PC-3 (cell line): ENCODE results near the gene ADAMTS6. TPM values are rescaled to one million over a fixed set of nuclear protein-coding genes. Genes with fewer than 3 reads are reported as not detected.

Experiments used
- ATAC-seq: fragments of 200-7000 bp; cut with Tn5 transposase; 2 replicates; pipeline ENCODE4 v1.9.1; 2020; ENCODE audit warnings: mild to moderate bottlenecking, moderate library complexity
- BruUV-seq: library from RNA; stranded (reverse); fragments of 400-500 nt; replicated peaks from 2 replicates; lab custom pipeline; 2021; lab: Mats Ljungman, UMichigan
- CTCF ChIA-PET: fragments of 300-600 bp; sonication (Branson Sonifier 250); formaldehyde crosslinking; loops from one replicate; lab custom pipeline; 2022; ENCODE audit warnings: antibody characterized with exemption; lab: Charles Lee
- POLR2A ChIA-PET: fragments of 300-600 bp; sonication (Branson Sonifier 250); formaldehyde crosslinking; loops from one replicate; lab custom pipeline; 2022; ENCODE audit warnings: antibody characterized with exemption; ENCODE audit not compliant: unreplicated experiment; lab: Charles Lee
- DNase-seq: peaks from one replicate; pipeline ENCODE4 v3.0.0-alpha.2; 2015
- H2AFZ ChIP-seq: fragments of 300-600 bp; sonication (generic); 2 replicates; pipeline ENCODE4 v1.6.0; 2016; ENCODE audit warnings: antibody characterized with exemption, low read length
- H3F3A ChIP-seq: fragments of 300-600 bp; sonication (generic); one replicate; pipeline ENCODE4 v1.6.0; 2017; ENCODE audit warnings: antibody characterized with exemption, low read length, control low read depth, mild to moderate bottlenecking; ENCODE audit not compliant: unreplicated experiment
- H3K27ac ChIP-seq: fragments of 300-600 bp; sonication (generic); 2 replicates; pipeline ENCODE4 v1.5.1; 2016; ENCODE audit warnings: mild to moderate bottlenecking, low read length
- H3K27me3 ChIP-seq: fragments of 300-600 bp; sonication (generic); 2 replicates; pipeline ENCODE4 v1.6.1; 2016; ENCODE audit warnings: low read length, mixed read lengths
- H3K36me3 ChIP-seq: fragments of 300-600 bp; sonication (generic); 2 replicates; pipeline ENCODE4 v1.6.1; 2016; ENCODE audit warnings: low read depth, mixed run types, low read length, mixed read lengths
- H3K4me1 ChIP-seq: fragments of 300-600 bp; sonication (generic); 2 replicates; pipeline ENCODE4 v1.5.1; 2016; ENCODE audit warnings: low read length; ENCODE audit not compliant: insufficient read depth
- H3K4me2 ChIP-seq: fragments of 300-600 bp; sonication (generic); 2 replicates; pipeline ENCODE4 v1.6.0; 2016; ENCODE audit warnings: low read length
- H3K4me3 ChIP-seq: fragments of 300-600 bp; sonication (generic); 2 replicates; pipeline ENCODE4 v1.5.1; 2016; ENCODE audit warnings: mild to moderate bottlenecking, low read length, mixed read lengths
- H3K79me2 ChIP-seq: fragments of 300-600 bp; sonication (generic); 2 replicates; pipeline ENCODE4 v1.6.1; 2017; ENCODE audit warnings: low read length, mixed read lengths
- H3K9ac ChIP-seq: fragments of 300-600 bp; sonication (generic); 2 replicates; pipeline ENCODE4 v1.6.0; 2016; ENCODE audit warnings: mild to moderate bottlenecking, low read length
- H3K9me2 ChIP-seq: fragments of 300-600 bp; sonication (generic); replicated peaks from 2 replicates; pipeline ENCODE4 v1.6.1; 2016; ENCODE audit warnings: mixed run types, low read length, mixed read lengths
- H3K9me3 ChIP-seq: fragments of 300-600 bp; sonication (generic); 2 replicates; pipeline ENCODE4 v1.6.1; 2016; ENCODE audit warnings: low read length, mixed read lengths
- H4K20me1 ChIP-seq: fragments of 300-600 bp; sonication (generic); 2 replicates; pipeline ENCODE4 v1.6.1; 2016; ENCODE audit warnings: low read length, mixed read lengths
- EZH2 ChIP-seq: fragments of 300-600 bp; sonication (generic); IDR thresholded peaks from one replicate; pipeline ENCODE4 v1.6.1; 2017; ENCODE audit warnings: antibody characterized with exemption, mild to moderate bottlenecking, low read length; ENCODE audit not compliant: unreplicated experiment
- EZH2phosphoT487 ChIP-seq: fragments of 300-600 bp; sonication (generic); IDR thresholded peaks from 2 replicates; pipeline ENCODE4 v1.6.1; 2018; ENCODE audit warnings: mild to moderate bottlenecking, antibody characterized with exemption, low read length, borderline replicate concordance
- intact Hi-C: fragments of 100-400 bp; cut with micrococcal nuclease; formaldehyde crosslinking; loops from 2 replicates; pipeline ENCODE4 v1.9.0; 2023
- total RNA-seq: library from RNA; depleted of rRNA; stranded (reverse); fragments of >200 nt; gene quantifications from 2 replicates; pipeline ENCODE4 v1.2.3, GENCODE V29; 2014
- TF ChIP-seq, protein P1 (sequence below): fragments of 300-600 bp; sonication (generic); conservative IDR thresholded peaks from 2 replicates; pipeline ENCODE4 v1.5.1; 2017; ENCODE audit warnings: antibody characterized with exemption, low read depth, mild to moderate bottlenecking, low read length

ADAMTS6 gene
- total RNA-seq, 1 experiment from 2014 or later = 1.7 TPM

DNA sequence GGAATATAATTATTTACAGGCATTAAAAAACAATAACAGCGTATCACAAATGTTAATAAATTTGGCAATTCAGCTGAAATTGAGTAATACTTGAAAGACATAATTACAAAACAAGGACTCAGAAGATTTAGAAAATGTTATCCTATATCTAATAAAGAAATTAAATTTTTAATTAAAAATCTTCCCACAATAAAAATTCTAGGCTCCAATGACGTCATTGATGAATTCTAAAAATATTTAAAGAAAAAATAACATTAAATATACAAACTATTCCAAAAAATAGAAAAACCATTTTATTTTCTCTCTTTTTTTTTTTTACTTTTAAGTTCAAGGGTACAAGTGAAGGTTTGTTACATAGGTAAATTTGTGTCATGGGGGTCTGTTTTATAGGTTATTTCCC, 161.5 kb downstream of the ADAMTS6 start:
- CTCF ChIA-PET = no interaction called here
- no peaks in the 10 kb centered on the region for H3K27me3 ChIP-seq

DNA sequence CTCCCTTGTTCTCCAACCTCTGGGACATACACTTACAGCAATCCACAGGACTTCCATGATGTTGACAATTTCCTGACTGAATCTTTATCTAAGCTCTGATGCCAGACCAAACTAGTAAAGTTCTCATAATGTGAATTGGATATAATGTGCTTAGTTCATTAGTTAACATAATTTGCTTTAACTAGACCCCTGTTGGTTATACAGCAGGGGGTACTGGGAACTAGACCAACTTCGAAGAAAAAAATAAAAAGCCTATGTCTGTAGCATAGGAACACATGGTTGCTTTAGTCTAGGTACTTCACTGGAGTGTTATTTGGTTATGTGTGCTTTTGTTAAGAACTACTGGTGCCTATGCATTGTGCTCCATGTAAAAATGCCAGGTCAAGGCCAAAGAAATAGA, 173.8 kb downstream of the ADAMTS6 start:
- Histone ChIP-seq H3K9me3 (no peaks in the 10 kb centered on the region), H3K4me1 (peaks cover 19% of the 10 kb centered on the region), H3K79me2 (no peaks in the 10 kb centered on the region), H3F3A (no peaks in the 10 kb centered on the region), H3K36me3 (no peaks in the 10 kb centered on the region), H4K20me1 (no peaks in the 10 kb centered on the region), H3K4me2 (no peak overlapping the region), H3K27me3 (no peaks in the 10 kb centered on the region), H3K9me2 (no peaks in the 10 kb centered on the region), H2AFZ (no peak overlapping the region), H3K9ac (no peak overlapping the region), H3K4me3 (no peak overlapping the region), H3K27ac (no peak overlapping the region)
- TF ChIP-seq EZH2 (no peak), EZH2phosphoT487 (no peak)
- CTCF ChIA-PET = no interaction called here
- no TSS peak for BruUV-seq
- no peak for ATAC-seq
- no peak for DNase-seq
- POLR2A ChIA-PET = no interaction called here
- intact Hi-C loops = no loop called here

More for the DNA sequence above, 161.5 kb downstream of the ADAMTS6 start:
- DNase-seq (no peak), ATAC-seq (no peak)
- no peaks in the 10 kb centered on the region for H3K9me3 ChIP-seq
- no peaks in the 10 kb centered on the region for H4K20me1 ChIP-seq
- TF ChIP-seq, protein P1, sequence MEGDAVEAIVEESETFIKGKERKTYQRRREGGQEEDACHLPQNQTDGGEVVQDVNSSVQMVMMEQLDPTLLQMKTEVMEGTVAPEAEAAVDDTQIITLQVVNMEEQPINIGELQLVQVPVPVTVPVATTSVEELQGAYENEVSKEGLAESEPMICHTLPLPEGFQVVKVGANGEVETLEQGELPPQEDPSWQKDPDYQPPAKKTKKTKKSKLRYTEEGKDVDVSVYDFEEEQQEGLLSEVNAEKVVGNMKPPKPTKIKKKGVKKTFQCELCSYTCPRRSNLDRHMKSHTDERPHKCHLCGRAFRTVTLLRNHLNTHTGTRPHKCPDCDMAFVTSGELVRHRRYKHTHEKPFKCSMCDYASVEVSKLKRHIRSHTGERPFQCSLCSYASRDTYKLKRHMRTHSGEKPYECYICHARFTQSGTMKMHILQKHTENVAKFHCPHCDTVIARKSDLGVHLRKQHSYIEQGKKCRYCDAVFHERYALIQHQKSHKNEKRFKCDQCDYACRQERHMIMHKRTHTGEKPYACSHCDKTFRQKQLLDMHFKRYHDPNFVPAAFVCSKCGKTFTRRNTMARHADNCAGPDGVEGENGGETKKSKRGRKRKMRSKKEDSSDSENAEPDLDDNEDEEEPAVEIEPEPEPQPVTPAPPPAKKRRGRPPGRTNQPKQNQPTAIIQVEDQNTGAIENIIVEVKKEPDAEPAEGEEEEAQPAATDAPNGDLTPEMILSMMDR = no peak
- TF ChIP-seq EZH2phosphoT487 (no peak), EZH2 (no peak)
- no peak overlapping the region for H3K4me2 ChIP-seq
- no peaks in the 10 kb centered on the region for H3K79me2 ChIP-seq
- POLR2A ChIA-PET = no interaction called here
- BruUV-seq = no TSS peak
- H3K9me2 ChIP-seq = no peaks in the 10 kb centered on the region
- no peak overlapping the region for H3K4me3 ChIP-seq
- no peaks in the 10 kb centered on the region for H3K36me3 ChIP-seq
- no peaks in the 10 kb centered on the region for H3F3A ChIP-seq
- no peak overlapping the region for H2AFZ ChIP-seq
- H3K9ac ChIP-seq = no peak overlapping the region
- no peaks in the 10 kb centered on the region for H3K4me1 ChIP-seq
- H3K27ac ChIP-seq = no peak overlapping the region
- intact Hi-C loops = no loop called here

DNA sequence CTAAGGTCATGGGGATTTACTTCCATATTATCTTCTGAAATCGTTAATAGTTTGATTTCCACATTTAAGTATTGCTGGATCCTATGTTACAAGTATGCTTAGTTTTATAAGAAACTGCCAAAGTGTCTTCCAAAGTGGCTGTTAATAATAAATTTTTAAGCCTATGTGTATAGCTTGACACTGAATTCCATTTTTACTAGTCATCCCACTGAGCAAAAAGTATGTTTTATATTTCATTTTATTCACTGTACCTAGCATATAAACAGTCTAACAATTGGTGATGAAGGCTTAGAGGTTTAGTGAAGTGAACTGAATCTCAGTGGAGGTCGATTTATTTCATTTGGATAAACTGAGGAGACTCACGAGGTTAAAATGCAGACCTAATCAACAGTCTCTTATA, 174.6 kb downstream of the ADAMTS6 start:
- Histone ChIP-seq H3F3A (no peaks in the 10 kb centered on the region), H3K9me2 (no peaks in the 10 kb centered on the region), H3K4me1 (peaks cover 19% of the 10 kb centered on the region), H3K27me3 (no peaks in the 10 kb centered on the region), H4K20me1 (no peaks in the 10 kb centered on the region), H3K9ac (no peak overlapping the region), H2AFZ (no peak overlapping the region), H3K4me3 (no peak overlapping the region), H3K4me2 (no peak overlapping the region), H3K36me3 (no peaks in the 10 kb centered on the region), H3K27ac (no peak overlapping the region), H3K9me3 (no peaks in the 10 kb centered on the region), H3K79me2 (no peaks in the 10 kb centered on the region)
- no TSS peak for BruUV-seq
- ATAC-seq (no peak), DNase-seq (no peak)
- ChIA-PET CTCF (no interaction called here), POLR2A (no interaction called here)
- TF ChIP-seq EZH2 (no peak), EZH2phosphoT487 (no peak)
- TF ChIP-seq, protein P1 = no peak
- intact Hi-C loops = no loop called here
